Sciatic nerve (tissue), 2 donors: Measurements from ENCODE around the gene ANKRD40. TPM values are rescaled to one million over a fixed set of nuclear protein-coding genes. Genes with fewer than 3 reads are reported as not detected.
"Not testable (repeated sequence)": the region's sequence is repeated elsewhere in the genome, so short reads cannot be mapped to it uniquely, and the experiment has no call there.

Experiments
- ATAC-seq: fragments of 200-7000 bp; cut with Tn5 transposase; one replicate; pipeline ENCODE4 v1.9.1; 2020; ENCODE audit warnings: mild to moderate bottlenecking, moderate library complexity
- DNase-seq: peaks from one replicate; pipeline ENCODE4 v3.0.0-alpha.2; 2020; ENCODE audit warnings: low spot score
- intact Hi-C: fragments of 100-400 bp; cut with DNase I; formaldehyde crosslinking; loops from one replicate; pipeline ENCODE4 v1.14.2; 2022
- total RNA-seq: library from RNA; stranded (reverse); fragmentation: NEBNext Ultra II Directional; extraction: Animal tissue kit (Norgen Biotek cat#: 25700); gene quantifications from one replicate; pipeline ENCODE4 v1.2.1, GENCODE V29; 2021
- donor health status: DM: no; HTN: no; CAD: no.
- donor health status: DM: no; HTN: no; CAD: no.

ANKRD40 gene
- total RNA-seq, 1 donor from 2014 or later: 106 TPM

GRCh38 chr17:50689956-50690886, 17.5 kb downstream of the ANKRD40 start:
- ATAC-seq (peak; percentile 55), DNase-seq (no peak)
- intact Hi-C loops: no loop called here

- ATAC-seq (no peak), DNase-seq (no peak)
- intact Hi-C loops: no loop called here
These were observed 18.5 kb downstream of the ANKRD40 start for GRCh38 chr17:50689251-50689650.

GRCh38 chr17:50688245-50688644, 19.5 kb downstream of the ANKRD40 start:
- DNase-seq: no peak
- ATAC-seq: no peak
- intact Hi-C loops: no loop called here

- no peak for DNase-seq
- intact Hi-C loops: no loop called here
- peak; percentile 23 for ATAC-seq
These were observed 20.3 kb downstream of the ANKRD40 start for GRCh38 chr17:50687200-50688066.

- peak; percentile 46 for ATAC-seq
- DNase-seq: no peak
- intact Hi-C loops: no loop called here
These were observed 21.1 kb downstream of the ANKRD40 start for GRCh38 chr17:50686494-50687199.

- intact Hi-C loops: no loop called here
- no peak for ATAC-seq
- DNase-seq: no peak
These were observed 21.8 kb downstream of the ANKRD40 start for GRCh38 chr17:50685691-50686493.

GRCh38 chr17:50685334-50685665, 22.4 kb downstream of the ANKRD40 start:
- intact Hi-C loops: no loop called here
- ATAC-seq: no peak
- DNase-seq: no peak

- intact Hi-C loops: loop anchor here (5.0 kb wide), 1 partner anchor 132 kb away; no protein-coding TSS in a partner anchor
- no peak for ATAC-seq
- DNase-seq: no peak
These were observed 22.9 kb downstream of the ANKRD40 start for GRCh38 chr17:50684612-50685333.

- ATAC-seq (no peak), DNase-seq (no peak)
- intact Hi-C loops: loop anchor here (5.0 kb wide), 1 partner anchor 132 kb away; no protein-coding TSS in a partner anchor
These were observed 23.5 kb downstream of the ANKRD40 start for GRCh38 chr17:50684288-50684611.

GRCh38 chr17:50683434-50684287, 24.1 kb downstream of the ANKRD40 start:
- ATAC-seq: no peak
- DNase-seq: no peak
- intact Hi-C loops: loop anchor here (5.0 kb wide), 1 partner anchor 131 kb away; no protein-coding TSS in a partner anchor

GRCh38 chr17:50682938-50683337, 24.8 kb downstream of the ANKRD40 start:
- ATAC-seq: no peak
- intact Hi-C loops: loop anchor here (5.0 kb wide), 1 partner anchor 131 kb away; no protein-coding TSS in a partner anchor
- DNase-seq: no peak

- intact Hi-C loops: loop anchor here (5.0 kb wide), 1 partner anchor 130 kb away; no protein-coding TSS in a partner anchor
- ATAC-seq (no peak), DNase-seq (no peak)
These were observed 25.3 kb downstream of the ANKRD40 start for GRCh38 chr17:50682441-50682840.

- no peak for DNase-seq
- intact Hi-C loops: loop anchor here (5.0 kb wide), 1 partner anchor 129 kb away; no protein-coding TSS in a partner anchor
- ATAC-seq: peak; percentile 82
These were observed 26.2 kb downstream of the ANKRD40 start for GRCh38 chr17:50681263-50682200.

GRCh38 chr17:50680543-50681262, 27.0 kb downstream of the ANKRD40 start:
- ATAC-seq: peak; percentile 41
- intact Hi-C loops: loop anchor here (5.0 kb wide), 1 partner anchor 128 kb away; no protein-coding TSS in a partner anchor
- DNase-seq: not testable (repeated sequence)

GRCh38 chr17:50680126-50680525, 27.6 kb downstream of the ANKRD40 start:
- ATAC-seq: no peak
- DNase-seq: no peak
- intact Hi-C loops: loop anchor here (5.0 kb wide), 1 partner anchor 128 kb away; no protein-coding TSS in a partner anchor
